RWPE1 (cell line): ENCODE data around the gene KMO.
A peak's percentile ranks its signal among the peaks of the same experiment; 100 is the strongest.

Experiments used
- CTCF ChIA-PET: fragments of 350-600 bp; sonication (Branson Sonifier 250); formaldehyde crosslinking; extraction: SDS; loops from one replicate; lab custom pipeline; 2021; lab: Yijun Ruan, JAX
- POLR2A ChIA-PET: fragments of 400-600 bp; formaldehyde crosslinking; extraction: SDS; loops from one replicate; lab custom pipeline; 2020; ENCODE audit warnings: antibody characterized with exemption; ENCODE audit not compliant: low non-redundant PET; lab: Yijun Ruan, JAX
- DNase-seq: peaks from one replicate; pipeline ENCODE4 v3.0.0; 2012; ENCODE audit warnings: low spot score
- H3K27ac ChIP-seq: fragments of 450-650 bp; 2 replicates; pipeline ENCODE4 v1.5.1; 2017
- TF ChIP-seq, protein P1 (sequence below): fragments of 450-650 bp; conservative IDR thresholded peaks from 2 replicates; pipeline ENCODE4 v1.5.1; 2017; ENCODE audit warnings: low read depth, mild to moderate bottlenecking

KMO gene

GRCh38 chr1:241624935-241625334, 92.8 kb downstream of the KMO start:
- ChIA-PET POLR2A (no interaction called here), CTCF (no interaction called here)
- TF ChIP-seq, protein P1, sequence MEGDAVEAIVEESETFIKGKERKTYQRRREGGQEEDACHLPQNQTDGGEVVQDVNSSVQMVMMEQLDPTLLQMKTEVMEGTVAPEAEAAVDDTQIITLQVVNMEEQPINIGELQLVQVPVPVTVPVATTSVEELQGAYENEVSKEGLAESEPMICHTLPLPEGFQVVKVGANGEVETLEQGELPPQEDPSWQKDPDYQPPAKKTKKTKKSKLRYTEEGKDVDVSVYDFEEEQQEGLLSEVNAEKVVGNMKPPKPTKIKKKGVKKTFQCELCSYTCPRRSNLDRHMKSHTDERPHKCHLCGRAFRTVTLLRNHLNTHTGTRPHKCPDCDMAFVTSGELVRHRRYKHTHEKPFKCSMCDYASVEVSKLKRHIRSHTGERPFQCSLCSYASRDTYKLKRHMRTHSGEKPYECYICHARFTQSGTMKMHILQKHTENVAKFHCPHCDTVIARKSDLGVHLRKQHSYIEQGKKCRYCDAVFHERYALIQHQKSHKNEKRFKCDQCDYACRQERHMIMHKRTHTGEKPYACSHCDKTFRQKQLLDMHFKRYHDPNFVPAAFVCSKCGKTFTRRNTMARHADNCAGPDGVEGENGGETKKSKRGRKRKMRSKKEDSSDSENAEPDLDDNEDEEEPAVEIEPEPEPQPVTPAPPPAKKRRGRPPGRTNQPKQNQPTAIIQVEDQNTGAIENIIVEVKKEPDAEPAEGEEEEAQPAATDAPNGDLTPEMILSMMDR = no peak
- DNase-seq = no peak
- H3K27ac ChIP-seq = no peak overlapping the region

- no peak overlapping the region for H3K27ac ChIP-seq
- DNase-seq = no peak
- TF ChIP-seq, protein P1 = peak; percentile 42
- ChIA-PET POLR2A (no interaction called here), CTCF (interaction anchor here (0.6 to 1.3 kb wide), 5 partner anchors 16 to 211 kb away, joined by 3 to 11 read pairs (median 3); no protein-coding TSS in a partner anchor)
Measured at GRCh38 chr1:241627453-241628259, 95.5 kb downstream of the KMO start.

DNA sequence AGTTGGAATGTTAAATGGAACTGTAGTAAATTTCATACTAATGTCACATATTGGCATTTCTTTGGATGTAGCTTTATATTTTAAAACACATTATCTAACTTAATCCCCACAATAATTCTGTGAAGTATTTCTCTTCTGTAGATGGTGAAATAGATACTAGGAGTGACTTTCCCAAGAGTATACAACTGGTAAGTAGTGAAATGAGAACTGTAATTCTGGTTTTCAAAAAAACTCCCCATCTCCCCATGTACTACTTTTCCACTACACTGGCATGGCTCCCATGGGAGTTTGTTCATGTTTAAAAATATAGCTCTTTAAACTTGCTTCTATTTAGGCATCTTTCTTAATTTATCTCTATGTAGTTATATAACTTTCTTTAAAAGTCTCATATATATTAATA, 97.8 kb downstream of the KMO start:
- TF ChIP-seq, protein P1 = no peak
- H3K27ac ChIP-seq = no peak overlapping the region
- no peak for DNase-seq
- POLR2A ChIA-PET = no interaction called here
- CTCF ChIA-PET = no interaction called here

GRCh38 chr1:241630476-241630875, 98.3 kb downstream of the KMO start:
- ChIA-PET CTCF (no interaction called here), POLR2A (no interaction called here)
- no peak for DNase-seq
- TF ChIP-seq, protein P1 = no peak
- H3K27ac ChIP-seq = no peak overlapping the region

DNA sequence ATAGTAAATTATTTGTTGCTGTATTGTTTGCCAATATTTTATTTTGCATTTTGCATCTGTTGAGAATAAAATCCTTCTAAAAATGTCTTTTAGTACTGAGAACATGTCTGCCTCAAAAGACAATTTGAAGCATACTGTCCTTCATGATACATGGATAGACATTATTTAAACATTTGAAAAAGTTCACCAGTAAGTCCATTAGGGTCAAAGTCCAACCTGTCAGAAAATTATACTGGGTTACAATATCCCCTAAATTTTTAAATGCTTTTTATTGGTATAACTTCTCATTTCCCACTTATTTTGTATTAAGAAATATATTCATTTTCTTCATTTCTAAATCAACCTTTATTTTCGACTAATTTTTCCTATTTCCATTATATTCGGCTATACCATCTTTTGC, 98.7 kb downstream of the KMO start:
- ChIA-PET CTCF (no interaction called here), POLR2A (no interaction called here)
- no peak for DNase-seq
- TF ChIP-seq, protein P1 = no peak
- H3K27ac ChIP-seq = no peak overlapping the region

DNA sequence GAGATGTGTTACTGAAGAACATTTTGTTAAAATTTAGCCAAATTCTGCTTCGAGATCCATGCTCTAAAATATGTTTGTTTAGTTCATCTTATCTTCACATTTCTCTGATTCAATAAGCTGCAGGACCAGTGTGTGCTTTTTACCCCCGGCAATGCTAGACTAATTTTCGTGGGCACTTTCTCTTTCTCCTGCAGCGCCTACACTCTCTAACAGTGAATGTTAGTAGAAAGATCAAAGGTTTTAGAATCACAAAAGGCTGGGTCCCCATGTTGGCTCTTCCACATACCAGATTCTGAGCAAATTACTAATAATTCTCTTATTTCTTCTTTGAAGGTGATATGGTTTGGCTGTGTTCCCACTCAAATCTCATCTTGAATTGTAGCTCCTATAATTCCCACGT, 99.5 kb downstream of the KMO start:
- ChIA-PET CTCF (no interaction called here), POLR2A (no interaction called here)
- no peak for DNase-seq
- no peak overlapping the region for H3K27ac ChIP-seq
- TF ChIP-seq, protein P1 = no peak
